ENCODE measurements around the gene CACNA1D. TPM values are rescaled to one million over a fixed set of nuclear protein-coding genes. Genes with fewer than 3 reads are reported as not detected.

CACNA1D gene
- total and polyA plus RNA-seq, 9 of the 15 experiments (the other 6 are each of a cell fraction or from before 2014, with no cell fraction given): 0.29 TPM; not detected in 8

DNA sequence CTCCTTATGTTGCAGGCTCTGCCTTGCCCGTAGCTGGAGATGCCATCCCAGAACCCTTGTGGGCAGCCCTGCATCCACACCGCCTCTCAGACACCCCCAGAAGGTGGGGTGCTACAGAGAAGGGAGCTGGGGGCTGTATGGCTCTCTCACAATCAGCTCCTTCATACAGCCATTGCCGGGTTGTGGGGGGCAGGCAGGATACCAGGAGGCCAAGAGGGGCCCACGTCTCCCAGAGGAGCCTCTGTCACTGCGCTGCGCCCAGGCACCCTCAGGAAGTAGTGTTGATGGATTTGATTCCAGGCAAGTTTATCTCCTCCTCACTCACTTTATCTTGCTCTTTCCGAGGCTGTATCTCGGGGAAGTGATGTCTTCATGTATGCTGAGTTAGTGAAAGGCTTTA, 180.2 kb downstream of the CACNA1D start:
- no peaks in the 10 kb centered on the region for H3K79me2 ChIP-seq (ENCODE audit: control insufficient read depth, insufficient read depth, low read length)
- no peaks in the 10 kb centered on the region for H3K9me3 ChIP-seq (replicated peaks; ENCODE audit: control insufficient read depth, insufficient read depth, low read depth, low read length)
- no peak overlapping the region for H2AFZ ChIP-seq (ENCODE audit: low read depth, low read length)
- H4K20me1 ChIP-seq (replicated peaks; ENCODE audit: control insufficient read depth, insufficient read depth, low read length): no peaks in the 10 kb centered on the region
- ChIA-PET CTCF (ENCODE audit: low intra/inter-chr PET ratio) (no interaction called here), POLR2A (no interaction called here)
- no peak overlapping the region for H3K9ac ChIP-seq (ENCODE audit: insufficient read depth in 1 of 2, low read depth in 2 of 2, low read length in 2 of 2)
- no peak for DNase-seq (ENCODE audit: extremely low read depth in 1 of 4, low spot score in 3 of 4)
- BruUV-seq (replicated peaks): no TSS peak
- H3K4me2 ChIP-seq (ENCODE audit: insufficient read depth, low read length): no peak overlapping the region
- FAIRE-seq: no peak
- 0% methylated on average over 7 of the region's 8 CpGs for WGBS (ENCODE audit: insufficient coverage, low coverage, missing lambda C conversion rate)
- H3K27ac ChIP-seq (ENCODE audit: extremely low read depth, low read depth, low read length): no peak overlapping the region
- H3K9me1 ChIP-seq (ENCODE audit: control insufficient read depth, insufficient read depth, low read length): no peaks in the 10 kb centered on the region
- no peaks in the 10 kb centered on the region for H3K36me3 ChIP-seq (ENCODE audit: control insufficient read depth, insufficient read depth, low read length)
- H3K4me3 ChIP-seq: no peak overlapping the region
- TF ChIP-seq SRF (CRISPR knock-in tag; IDR thresholded peaks at IDR 0.05): no peak
- no peak for TF ChIP-seq ZNF436 (CRISPR knock-in tag; IDR thresholded peaks at IDR 0.05)
- TF ChIP-seq ZNF644 (tag; IDR thresholded peaks at IDR 0.05; ENCODE audit: low read depth): no peak
- in situ Hi-C loops (cut with MboI) (no loop called here), intact Hi-C loops (cut with micrococcal nuclease) (loop anchor here (10.0 kb wide), 1 partner anchor 250 kb away; no protein-coding TSS in a partner anchor)
- H3K27me3 ChIP-seq (ENCODE audit: control insufficient read depth in 2 of 2, insufficient read depth in 2 of 2, low read length in 2 of 2): peaks cover 0 to 9% of the 10 kb centered on the region in 2 experiments; a peak in 2 of 5 replicates
- ATAC-seq: no peak
- H3K4me1 ChIP-seq (replicated peaks in 1 of 2; ENCODE audit: control insufficient read depth in 2 of 2, insufficient read depth in 2 of 2, low read length in 2 of 2): no peaks in the 10 kb centered on the region

DNA sequence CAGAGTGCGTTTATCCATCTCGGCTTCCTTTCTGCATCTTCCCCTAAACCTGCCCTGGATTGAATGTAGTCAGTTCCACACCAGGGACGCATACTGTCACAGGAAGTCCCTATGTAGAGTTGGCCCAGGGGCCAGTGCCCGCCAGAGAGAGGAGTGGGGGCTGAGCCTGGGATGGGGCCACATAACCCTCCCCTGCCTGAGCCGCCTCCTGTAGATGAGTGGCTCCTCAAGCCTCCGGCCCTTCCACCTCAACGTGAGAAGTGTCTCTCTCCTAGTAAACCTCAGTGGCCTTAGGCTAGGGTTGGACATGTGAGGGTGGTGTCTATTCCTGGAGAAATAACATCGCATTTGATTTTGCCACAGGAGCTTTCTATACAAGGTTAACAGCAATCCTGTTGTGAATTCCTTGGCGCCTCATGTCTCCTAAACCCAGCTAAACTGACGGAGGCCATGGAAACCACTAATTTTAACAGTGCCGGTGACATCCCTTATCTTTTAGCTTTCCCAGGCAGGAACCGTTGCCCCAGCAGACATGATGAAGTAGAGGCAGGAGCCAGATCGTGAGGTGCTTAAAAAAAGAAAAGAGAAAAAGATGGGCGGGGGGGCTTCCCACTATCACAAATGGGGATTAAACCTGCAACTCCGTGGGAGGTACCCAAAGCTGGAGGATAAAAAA, 180.7 kb downstream of the CACNA1D start:
- in situ Hi-C loops (cut with MboI): no loop called here
- Histone ChIP-seq H3K9me3 (replicated peaks; ENCODE audit: control insufficient read depth, insufficient read depth, low read depth, low read length) (no peaks in the 10 kb centered on the region), H3K4me1 (replicated peaks in 1 of 2; ENCODE audit: control insufficient read depth in 2 of 2, insufficient read depth in 2 of 2, low read length in 2 of 2) (no peaks in the 10 kb centered on the region), H3K79me2 (ENCODE audit: control insufficient read depth, insufficient read depth, low read length) (no peaks in the 10 kb centered on the region), H3K4me2 (ENCODE audit: insufficient read depth, low read length) (no peak overlapping the region), H3K9me1 (ENCODE audit: control insufficient read depth, insufficient read depth, low read length) (no peaks in the 10 kb centered on the region), H2AFZ (ENCODE audit: low read depth, low read length) (no peak overlapping the region), H3K36me3 (ENCODE audit: control insufficient read depth, insufficient read depth, low read length) (no peaks in the 10 kb centered on the region), H3K9ac (ENCODE audit: insufficient read depth in 1 of 2, low read depth in 2 of 2, low read length in 2 of 2) (no peak overlapping the region), H3K27ac (ENCODE audit: extremely low read depth, low read depth, low read length) (no peak overlapping the region), H4K20me1 (replicated peaks; ENCODE audit: control insufficient read depth, insufficient read depth, low read length) (no peaks in the 10 kb centered on the region), H3K27me3 (ENCODE audit: control insufficient read depth in 2 of 2, insufficient read depth in 2 of 2, low read length in 2 of 2) (peaks cover 0 to 9% of the 10 kb centered on the region in 2 experiments; a peak in 3 of 5 replicates), H3K4me3 (no peak overlapping the region)
- DNase-seq (ENCODE audit: extremely low read depth in 1 of 4, low spot score in 3 of 4) (no peak), ATAC-seq (no peak), FAIRE-seq (no peak)
- WGBS (ENCODE audit: insufficient coverage, low coverage, missing lambda C conversion rate): 1% methylated on average over 13 of the region's 15 CpGs
- no TSS peak for BruUV-seq (replicated peaks)
- ChIA-PET CTCF (ENCODE audit: low intra/inter-chr PET ratio) (no interaction called here), POLR2A (no interaction called here)
- TF ChIP-seq ZNF668 (CRISPR knock-in tag; IDR thresholded peaks at IDR 0.05) (no peak), FOXK2 (conservative IDR thresholded peaks at IDR 0.05 in 1 of 2, IDR thresholded peaks at IDR 0.05 in 1 of 2; ENCODE audit: low read depth in 2 of 2) (no peak), KDM2B (CRISPR knock-in tag; IDR thresholded peaks at IDR 0.05) (no peak)
- intact Hi-C loops (cut with micrococcal nuclease): loop anchor here (10.0 kb wide), 1 partner anchor 250 kb away; no protein-coding TSS in a partner anchor

Data from K562 (cell line).